ENCODE results near the gene FBRSL1.

Gene FBRSL1

DNA sequence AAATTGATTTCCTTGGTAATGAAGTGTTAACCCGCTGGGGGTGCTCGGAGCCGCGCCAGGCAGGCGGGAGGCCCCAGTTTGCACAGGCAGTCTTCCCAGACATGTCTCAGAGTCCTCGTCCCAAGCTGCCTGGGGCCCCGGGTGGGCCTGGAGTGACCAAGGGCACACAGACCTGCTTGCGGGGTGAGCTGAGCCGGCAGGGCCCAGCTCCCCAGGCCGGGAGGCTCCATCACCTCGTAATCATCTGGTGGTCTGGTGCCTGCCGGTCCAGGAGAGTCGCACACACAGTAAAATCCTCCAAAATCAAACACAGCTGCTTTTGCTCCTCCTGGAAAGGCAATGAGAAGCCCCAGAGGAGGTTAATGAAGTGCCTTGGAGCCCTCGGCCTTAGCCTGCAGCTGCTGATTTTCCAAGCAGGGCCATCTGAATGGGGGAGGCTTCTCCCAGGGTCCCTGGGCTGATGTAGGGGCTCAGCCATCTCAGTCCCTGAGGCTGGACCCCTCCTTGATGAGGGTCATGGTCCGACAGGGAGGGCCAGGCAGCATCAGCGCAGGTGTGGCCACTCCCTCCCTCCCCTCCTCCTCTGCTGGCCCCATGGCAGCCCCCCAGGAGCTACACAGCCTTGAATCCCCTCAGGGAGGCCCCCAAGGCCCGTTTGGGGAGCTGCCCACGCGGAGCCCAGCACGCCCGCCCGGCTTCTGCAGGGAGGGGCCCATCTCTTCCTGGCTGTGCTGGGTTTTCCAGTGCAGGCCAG, 39.4 kb upstream of the FBRSL1 start:
- in situ Hi-C loops (cut with MboI; ENCODE audit: low sequenced_read_pairs, unreplicated experiment) = no loop called here
- DNase-seq (ENCODE audit: low spot score) = no peak

GRCh38 chr12:132451172-132451835, 38.6 kb upstream of the FBRSL1 start:
- peak; percentile 78 for DNase-seq (ENCODE audit: low spot score)
- TF ChIP-seq CTCF (IDR thresholded peaks at IDR 0.05; ENCODE audit: borderline replicate concordance, control extremely low read depth, extremely low read depth, insufficient read depth, missing control alignments) = no peak
- in situ Hi-C loops (cut with MboI; ENCODE audit: low sequenced_read_pairs, unreplicated experiment) = no loop called here

More for the DNA sequence above, 39.4 kb upstream of the FBRSL1 start:
- TF ChIP-seq CTCF (IDR thresholded peaks at IDR 0.05; ENCODE audit: borderline replicate concordance, control extremely low read depth, extremely low read depth, insufficient read depth, missing control alignments) = no peak

- TF ChIP-seq CTCF (IDR thresholded peaks at IDR 0.05; ENCODE audit: borderline replicate concordance, control extremely low read depth, extremely low read depth, insufficient read depth, missing control alignments) = no peak
- in situ Hi-C loops (cut with MboI; ENCODE audit: low sequenced_read_pairs, unreplicated experiment) = no loop called here
- DNase-seq (ENCODE audit: low spot score) = no peak
These were observed 38.1 kb upstream of the FBRSL1 start for GRCh38 chr12:132451836-132452195.

DNA sequence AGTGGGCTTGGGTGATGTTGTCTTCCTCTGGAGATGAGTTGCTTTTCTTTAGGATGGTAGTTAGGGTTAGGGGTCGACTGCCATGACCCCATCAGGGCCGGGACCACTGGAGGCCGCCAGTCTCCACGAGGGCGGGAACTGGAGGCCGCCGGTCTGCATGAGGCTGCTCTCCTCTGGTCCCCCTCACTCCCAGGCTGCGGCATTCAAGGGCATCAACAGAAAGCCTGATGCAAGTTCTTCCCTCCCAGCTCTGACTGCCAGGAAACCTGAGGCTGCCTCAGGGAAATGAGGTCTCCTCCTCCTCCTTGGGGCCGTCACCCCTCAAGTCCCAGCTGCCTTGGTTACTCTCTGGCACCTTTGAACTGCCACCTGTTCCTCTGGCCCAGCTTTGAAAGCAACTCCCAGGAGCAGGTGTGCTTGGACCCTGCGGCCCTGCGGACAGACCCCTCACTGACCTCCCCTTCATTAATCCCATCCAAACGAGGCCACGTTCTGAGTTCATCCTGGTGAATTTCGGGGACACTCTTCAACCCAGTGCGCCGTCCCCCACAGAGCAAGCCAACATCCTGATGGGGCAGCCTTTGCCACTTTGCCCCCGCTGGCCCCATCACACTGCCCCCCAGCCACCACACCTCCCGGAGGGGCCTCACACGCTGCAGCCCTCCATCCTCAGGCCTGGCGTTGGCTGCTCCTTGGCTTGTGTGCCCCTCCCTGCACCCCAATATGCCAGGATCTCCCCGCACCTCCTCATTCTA, 37.2 kb upstream of the FBRSL1 start:
- in situ Hi-C loops (cut with MboI; ENCODE audit: low sequenced_read_pairs, unreplicated experiment) = no loop called here
- no peak for DNase-seq (ENCODE audit: low spot score)
- TF ChIP-seq CTCF (IDR thresholded peaks at IDR 0.05; ENCODE audit: borderline replicate concordance, control extremely low read depth, extremely low read depth, insufficient read depth, missing control alignments) = no peak

- no peak for DNase-seq (ENCODE audit: low spot score)
- in situ Hi-C loops (cut with MboI; ENCODE audit: low sequenced_read_pairs, unreplicated experiment) = no loop called here
- TF ChIP-seq CTCF (IDR thresholded peaks at IDR 0.05; ENCODE audit: borderline replicate concordance, control extremely low read depth, extremely low read depth, insufficient read depth, missing control alignments) = no peak
These were observed 36.4 kb upstream of the FBRSL1 start for GRCh38 chr12:132453361-132454192.
